ENCODE results near the gene RRP7A.
"Not testable (repeated sequence)": the region's sequence is repeated elsewhere in the genome, so short reads cannot be mapped to it uniquely, and the experiment has no call there.

RRP7A gene

GRCh38 chr22:42548597-42549330, 29.2 kb upstream of the RRP7A start:
- H3K4me3 ChIP-seq (ENCODE audit: low read depth, low read length): no peak overlapping the region
- no peak for DNase-seq (ENCODE audit: low read depth)
- in situ Hi-C loops (cut with HindIII; ENCODE audit: low sequenced_read_pairs): no loop called here
- TF ChIP-seq CTCF (IDR thresholded peaks at IDR 0.05; ENCODE audit: low read depth, low read length, missing control alignments): no peak

- DNase-seq (ENCODE audit: low read depth); H3K4me3 ChIP-seq (ENCODE audit: low read depth, low read length); in situ Hi-C loops (cut with HindIII; ENCODE audit: low sequenced_read_pairs): not testable (repeated sequence)
Observed at GRCh38 chr22:42548126-42548525, 28.5 kb upstream of the RRP7A start.

- no peak overlapping the region for H3K4me3 ChIP-seq (ENCODE audit: low read depth, low read length)
- TF ChIP-seq CTCF (IDR thresholded peaks at IDR 0.05; ENCODE audit: low read depth, low read length, missing control alignments): no peak
- DNase-seq (ENCODE audit: low read depth): no peak
- in situ Hi-C loops (cut with HindIII; ENCODE audit: low sequenced_read_pairs): no loop called here
Observed at GRCh38 chr22:42547562-42547961, 28.0 kb upstream of the RRP7A start.

GRCh38 chr22:42544686-42545085, 25.1 kb upstream of the RRP7A start:
- no peak for TF ChIP-seq CTCF (IDR thresholded peaks at IDR 0.05; ENCODE audit: low read depth, low read length, missing control alignments)
- no peak for DNase-seq (ENCODE audit: low read depth)
- no peak overlapping the region for H3K4me3 ChIP-seq (ENCODE audit: low read depth, low read length)
- in situ Hi-C loops (cut with HindIII; ENCODE audit: low sequenced_read_pairs): no loop called here

GRCh38 chr22:42539236-42539771, 19.7 kb upstream of the RRP7A start:
- H3K4me3 ChIP-seq (ENCODE audit: low read depth, low read length); in situ Hi-C loops (cut with HindIII; ENCODE audit: low sequenced_read_pairs); DNase-seq (ENCODE audit: low read depth): not testable (repeated sequence)

- H3K4me3 ChIP-seq (ENCODE audit: low read depth, low read length); DNase-seq (ENCODE audit: low read depth); in situ Hi-C loops (cut with HindIII; ENCODE audit: low sequenced_read_pairs): not testable (repeated sequence)
Observed at GRCh38 chr22:42537199-42537831, 17.7 kb upstream of the RRP7A start.

- H3K4me3 ChIP-seq (ENCODE audit: low read depth, low read length); DNase-seq (ENCODE audit: low read depth); in situ Hi-C loops (cut with HindIII; ENCODE audit: low sequenced_read_pairs): not testable (repeated sequence)
Observed at GRCh38 chr22:42536634-42537033, 17.0 kb upstream of the RRP7A start.

GRCh38 chr22:42536166-42536565, 16.6 kb upstream of the RRP7A start:
- DNase-seq (ENCODE audit: low read depth): no peak
- H3K4me3 ChIP-seq (ENCODE audit: low read depth, low read length): no peak overlapping the region
- no peak for TF ChIP-seq CTCF (IDR thresholded peaks at IDR 0.05; ENCODE audit: low read depth, low read length, missing control alignments)
- in situ Hi-C loops (cut with HindIII; ENCODE audit: low sequenced_read_pairs): no loop called here

GRCh38 chr22:42535082-42535731, 15.6 kb upstream of the RRP7A start:
- in situ Hi-C loops (cut with HindIII; ENCODE audit: low sequenced_read_pairs); H3K4me3 ChIP-seq (ENCODE audit: low read depth, low read length); DNase-seq (ENCODE audit: low read depth): not testable (repeated sequence)
